GM19240 (cell line): ENCODE results near the gene SRPX2.

Experiments
- DNase-seq: peaks from one replicate; pipeline ENCODE4 v3.0.0; 2011; ENCODE audit warnings: low spot score; ENCODE audit not compliant: insufficient read length

The SRPX2 gene

DNA sequence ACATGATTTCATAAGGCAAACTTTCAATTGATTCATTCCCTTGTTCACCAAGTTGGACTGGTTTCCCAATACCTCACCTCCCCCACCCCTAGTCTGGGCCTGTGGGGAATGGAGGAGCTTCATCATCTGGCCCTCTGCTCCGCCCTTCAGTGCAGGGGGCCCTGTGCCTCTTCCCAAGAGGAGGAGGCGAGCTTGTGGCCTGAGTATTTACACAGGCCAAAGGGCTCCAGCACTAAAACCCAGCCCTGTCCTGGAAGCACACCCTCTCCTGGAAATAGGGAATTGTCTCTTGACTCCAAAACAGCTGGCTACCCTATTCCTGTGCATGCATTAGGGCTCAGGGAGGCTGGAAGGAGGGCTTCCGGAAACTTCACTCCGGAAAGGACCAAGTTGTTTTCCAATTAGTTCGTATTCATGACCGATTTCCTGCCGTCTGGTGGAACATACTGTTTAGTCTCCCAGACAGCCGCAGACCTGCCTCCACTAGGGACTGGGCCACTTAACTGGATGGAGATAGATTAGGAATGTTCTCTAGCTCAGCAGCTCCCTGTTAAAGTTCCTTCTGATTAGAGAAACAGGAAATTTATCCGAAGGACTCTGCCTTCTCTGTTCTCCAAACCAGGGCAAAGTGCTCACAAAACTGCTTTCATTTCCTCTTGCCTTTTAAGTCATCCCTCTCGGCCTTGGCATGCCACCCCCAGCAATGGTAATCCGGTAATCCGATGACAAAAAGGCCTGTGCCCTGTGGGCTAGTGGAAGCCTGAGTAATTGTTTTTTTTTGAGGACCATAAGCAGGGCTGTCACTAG is 5.8 kb downstream of the SRPX2 start:
- DNase-seq, result no peak

DNA sequence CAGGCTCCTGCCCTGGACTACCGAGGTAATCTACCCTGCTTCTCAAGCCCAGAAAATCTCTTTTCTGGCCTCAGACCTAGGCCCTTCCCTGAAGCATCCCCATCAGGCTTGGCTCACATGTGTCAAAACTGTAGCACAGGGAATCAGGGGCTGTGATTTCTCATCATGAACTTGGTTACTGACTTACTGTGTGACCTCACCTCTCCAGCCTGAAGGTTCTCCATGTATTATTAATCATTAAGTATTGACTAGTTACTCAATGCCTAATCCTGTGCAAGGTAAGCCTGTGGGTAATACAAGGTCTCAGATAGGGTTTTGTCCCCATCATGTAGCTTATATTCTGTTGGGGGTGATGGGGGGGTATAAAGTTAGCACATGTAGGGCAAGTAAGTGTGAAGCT is 6.8 kb downstream of the SRPX2 start:
- DNase-seq, result no peak

DNA sequence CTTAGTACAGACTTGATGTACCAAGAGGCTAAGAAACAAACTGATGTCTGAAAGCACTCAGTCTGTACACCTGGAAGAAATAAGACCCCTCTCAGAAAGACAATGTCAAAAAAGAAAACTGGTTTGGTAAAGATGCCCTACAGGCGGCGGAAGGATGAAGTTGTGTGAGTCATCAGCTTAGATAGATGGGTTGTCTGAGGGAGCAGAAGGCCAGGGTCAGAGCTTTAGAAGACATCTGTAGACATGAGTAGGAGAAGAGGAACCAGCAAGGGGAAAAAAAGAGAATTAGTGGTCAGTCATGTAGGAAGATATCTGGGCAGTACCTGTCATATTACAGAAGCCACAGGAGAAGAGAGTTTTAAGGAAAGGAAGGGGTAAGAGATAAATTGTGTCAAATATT is 8.3 kb downstream of the SRPX2 start:
- no peak for DNase-seq

DNA sequence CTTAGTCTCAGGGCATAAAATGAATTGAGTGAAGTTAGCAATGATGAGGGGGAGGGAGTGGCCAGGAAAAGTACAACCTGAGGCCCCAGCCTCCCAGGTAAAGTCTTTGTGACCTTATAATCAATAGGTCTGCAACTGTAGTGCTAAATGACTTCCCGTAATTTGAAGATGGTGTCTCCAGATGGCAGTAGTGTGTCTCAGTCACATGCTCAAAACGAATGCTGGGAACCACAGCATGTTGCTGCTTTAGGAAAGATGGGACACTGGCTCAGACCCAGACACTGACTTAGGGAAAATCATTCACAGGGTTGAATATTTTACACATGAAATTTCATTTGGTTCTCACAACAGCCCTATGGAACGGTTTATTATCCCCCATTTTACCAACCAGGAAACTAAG is 10.3 kb downstream of the SRPX2 start:
- no peak for DNase-seq

DNA sequence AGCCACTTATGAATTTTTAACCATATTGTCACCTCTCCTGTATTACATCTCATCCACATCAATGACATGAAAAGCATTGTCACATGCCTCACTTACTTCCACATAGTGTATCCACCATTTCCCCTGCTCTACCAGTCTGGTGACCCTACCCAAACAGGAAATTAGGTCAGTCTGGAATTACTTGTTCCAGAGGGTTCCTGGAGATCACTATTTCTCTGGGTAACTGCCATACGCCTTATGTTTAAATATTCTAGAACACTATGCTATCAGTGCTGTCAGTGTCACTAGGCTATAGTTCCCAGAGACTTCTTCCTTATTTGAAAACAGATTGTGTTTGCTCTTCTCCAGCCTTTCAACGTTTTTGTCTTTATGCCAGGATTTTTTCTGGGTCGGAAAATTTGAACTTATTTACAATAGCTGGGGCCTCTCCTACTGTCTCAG is 15.0 kb downstream of the SRPX2 start:
- no peak for DNase-seq

DNA sequence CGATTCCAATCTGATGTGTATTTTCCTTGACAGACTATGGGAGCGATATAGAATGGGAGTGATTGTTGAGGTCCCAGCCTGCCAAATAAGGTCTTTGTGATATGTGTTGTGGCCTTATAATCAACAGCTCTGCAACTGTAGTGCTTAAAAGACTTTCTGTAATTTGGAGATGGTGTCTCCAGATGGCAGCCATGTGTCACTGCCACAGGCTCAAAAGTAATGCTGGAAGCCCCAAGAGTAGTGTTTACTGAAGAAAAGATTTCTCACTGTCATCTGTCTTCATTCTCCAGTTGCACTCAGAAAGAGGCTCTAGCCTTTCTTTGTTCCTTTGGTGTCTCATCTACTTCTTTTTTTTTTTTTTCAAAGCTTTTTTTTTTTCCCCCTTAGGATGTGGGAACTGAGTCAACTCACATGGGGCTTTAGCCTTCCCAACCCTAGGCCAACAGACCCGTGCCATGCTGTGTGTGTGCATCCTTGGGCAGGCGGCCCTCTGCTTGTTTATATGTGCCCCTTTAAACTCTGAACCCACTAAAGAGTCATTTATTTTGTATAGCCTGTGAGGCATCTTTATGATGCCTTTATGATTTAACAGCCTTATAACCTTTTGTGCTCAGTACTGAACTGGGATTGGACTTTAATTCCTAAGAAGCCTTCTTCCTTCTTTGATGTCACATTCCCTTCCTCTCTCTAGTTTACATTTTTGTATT is 15.6 kb downstream of the SRPX2 start:
- no peak for DNase-seq

DNA sequence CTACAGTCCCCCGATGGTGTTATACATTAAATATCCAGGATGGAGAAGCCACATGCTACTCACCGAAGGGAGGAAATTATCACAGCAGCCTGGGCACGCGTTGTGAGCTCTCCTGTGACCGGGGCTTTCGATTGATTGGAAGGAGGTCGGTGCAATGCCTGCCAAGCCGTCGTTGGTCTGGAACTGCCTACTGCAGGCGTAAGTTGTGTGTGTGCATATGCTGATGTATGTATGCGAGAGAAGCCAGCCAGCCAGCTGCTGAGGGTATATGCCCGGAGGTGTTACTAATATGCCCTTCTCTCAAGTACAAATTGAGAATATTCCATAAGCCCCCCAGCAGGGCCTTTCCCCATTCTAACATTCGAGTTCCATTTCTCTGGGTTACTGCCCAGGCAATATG is 18.2 kb downstream of the SRPX2 start:
- no peak for DNase-seq

DNA sequence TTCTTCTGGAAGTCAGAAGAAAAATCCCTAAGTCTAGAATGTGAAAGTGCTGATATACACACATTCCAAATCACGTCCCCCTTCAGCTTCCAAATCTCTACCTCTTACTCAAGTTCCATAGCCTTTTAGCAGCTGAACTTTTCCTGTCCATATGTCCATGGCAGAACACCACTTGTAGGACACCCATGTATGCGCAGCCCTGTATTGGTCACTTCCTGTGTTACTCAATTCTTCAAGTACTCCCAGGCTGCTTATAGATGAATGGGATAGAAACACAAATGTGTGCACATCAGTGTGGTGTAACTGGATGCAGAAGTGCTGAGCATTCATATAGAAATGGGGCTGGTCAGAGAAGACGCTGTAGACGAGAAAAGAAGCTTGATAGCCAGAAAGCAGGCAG is 18.8 kb downstream of the SRPX2 start:
- DNase-seq, result no peak

DNA sequence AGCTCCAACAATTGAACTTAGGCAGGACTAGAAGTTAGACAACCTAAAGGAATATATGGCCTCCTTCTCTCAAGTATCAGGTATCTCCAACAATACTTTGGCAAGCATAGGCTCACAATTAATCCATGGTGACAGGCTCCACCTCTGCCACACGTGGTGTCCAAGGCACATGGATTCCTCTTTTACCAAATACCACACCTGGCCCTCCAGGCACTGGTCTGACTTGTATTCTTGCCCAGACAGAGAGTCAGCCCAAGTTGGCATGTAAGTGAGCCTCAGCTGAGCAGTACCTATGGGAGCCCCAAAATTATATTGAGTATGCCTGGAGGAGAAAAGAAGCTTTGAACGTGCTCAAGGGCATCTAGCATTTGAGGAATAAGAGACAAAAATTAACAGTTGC is 19.6 kb downstream of the SRPX2 start:
- no peak for DNase-seq

DNA sequence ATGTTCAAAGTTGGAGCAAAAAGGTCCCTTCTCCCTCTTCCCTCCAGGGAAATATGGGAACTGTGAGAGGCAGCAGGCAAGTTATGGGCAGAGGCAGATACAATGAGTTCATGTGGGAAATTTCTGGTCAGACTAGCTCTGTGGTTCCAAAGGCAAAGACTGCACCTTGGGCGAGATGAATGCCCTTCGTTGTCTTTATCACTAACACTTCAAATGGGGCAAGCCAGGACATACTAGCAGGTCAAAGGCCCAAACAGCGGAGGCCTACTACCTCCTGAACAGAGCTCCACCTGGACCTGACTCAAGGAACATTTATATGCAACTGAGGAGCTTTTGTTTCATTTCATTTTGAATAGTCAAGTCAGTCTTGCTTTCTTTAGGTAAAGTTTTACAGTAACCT is 29.0 kb downstream of the SRPX2 start:
- no peak for DNase-seq

DNA sequence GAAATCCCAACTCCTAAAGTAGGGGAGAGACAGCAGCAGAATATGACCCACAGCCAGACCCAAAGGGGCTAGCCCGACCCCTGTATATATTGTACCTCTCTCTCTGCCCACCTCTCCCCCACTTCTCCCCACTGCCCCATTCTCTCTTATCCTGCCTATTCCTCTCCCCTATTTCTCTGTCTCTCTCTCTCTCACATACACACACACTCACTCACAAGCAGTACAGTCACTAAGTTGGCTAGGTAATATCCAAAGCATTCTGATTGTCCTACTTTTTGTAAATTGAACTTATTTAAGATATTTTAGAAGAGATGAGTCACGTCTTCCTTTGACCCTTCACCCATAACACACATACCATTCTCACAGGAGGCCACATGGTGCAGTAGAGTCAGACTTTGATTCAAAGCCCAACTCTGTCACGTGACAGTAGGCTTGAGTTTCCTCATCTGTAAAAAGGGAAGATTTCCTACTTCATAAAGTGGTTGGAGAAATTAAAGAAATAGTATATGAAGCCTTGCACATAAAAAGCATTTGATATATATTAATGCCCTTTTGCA is 29.5 kb downstream of the SRPX2 start:
- no peak for DNase-seq

DNA sequence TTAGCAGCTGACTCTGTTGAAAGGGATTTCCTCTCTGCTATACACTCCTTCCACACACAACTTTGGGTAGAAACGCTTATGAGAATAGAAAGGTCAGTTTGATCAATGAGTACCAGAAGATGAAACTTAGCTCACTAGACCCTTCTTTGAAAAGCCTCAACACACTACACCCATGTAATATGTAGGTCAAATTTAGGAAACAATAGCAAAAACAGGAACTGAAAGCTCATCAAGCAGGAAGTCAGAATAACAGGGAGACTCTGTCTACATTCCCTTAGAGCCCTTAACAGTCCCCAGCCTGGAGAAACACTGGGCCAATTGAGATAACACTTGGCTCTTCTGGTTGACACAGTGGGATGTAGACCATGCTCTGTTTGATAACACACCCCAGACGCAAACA is 30.7 kb downstream of the SRPX2 start:
- DNase-seq, result no peak

DNA sequence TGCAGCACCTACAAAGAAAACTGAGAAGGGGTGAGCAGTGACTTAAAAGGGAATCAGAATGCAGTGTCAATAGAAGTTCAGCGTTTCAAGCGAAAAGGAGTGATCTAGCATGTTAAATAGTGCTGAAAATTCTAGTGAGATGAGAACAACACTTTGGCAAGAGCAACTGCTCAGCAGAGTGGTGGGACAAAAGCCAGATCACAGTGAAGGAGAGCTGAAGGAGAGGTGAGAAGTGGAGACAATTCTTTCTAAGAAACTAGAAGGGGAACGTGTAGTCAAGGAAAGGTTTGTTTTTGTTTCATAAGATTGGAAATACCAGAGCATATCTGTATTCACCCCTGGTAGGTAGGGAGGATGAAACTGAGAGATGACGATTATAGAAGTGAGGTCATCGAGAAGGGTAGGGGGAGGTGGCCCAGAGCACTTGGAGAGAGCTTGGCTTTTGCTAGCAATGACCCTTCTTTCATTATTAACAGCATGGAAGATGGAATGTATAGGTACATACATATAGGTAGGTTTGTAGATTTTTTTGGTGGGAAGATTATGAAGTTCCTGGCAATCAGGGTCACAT is 33.7 kb downstream of the SRPX2 start:
- no peak for DNase-seq

DNA sequence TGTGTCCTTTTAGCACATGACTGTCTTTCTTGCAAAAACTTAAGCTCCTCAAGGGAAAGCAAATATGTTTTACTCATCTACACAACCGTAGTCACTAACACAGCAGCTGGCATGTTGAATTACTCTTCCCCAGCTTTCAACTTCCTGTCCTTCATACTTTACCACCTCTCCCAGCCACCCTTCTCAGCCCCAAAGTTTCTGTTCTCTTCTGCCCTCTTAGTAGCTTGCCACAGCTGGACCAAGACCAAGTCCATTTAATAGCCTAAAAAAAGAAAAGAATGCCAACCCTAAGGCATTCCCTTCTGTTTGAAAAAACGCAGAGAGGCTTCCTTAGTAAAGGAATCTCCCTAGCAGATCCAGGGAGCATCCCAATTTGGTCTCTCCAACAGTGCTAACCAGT is 36.8 kb downstream of the SRPX2 start:
- no peak for DNase-seq

DNA sequence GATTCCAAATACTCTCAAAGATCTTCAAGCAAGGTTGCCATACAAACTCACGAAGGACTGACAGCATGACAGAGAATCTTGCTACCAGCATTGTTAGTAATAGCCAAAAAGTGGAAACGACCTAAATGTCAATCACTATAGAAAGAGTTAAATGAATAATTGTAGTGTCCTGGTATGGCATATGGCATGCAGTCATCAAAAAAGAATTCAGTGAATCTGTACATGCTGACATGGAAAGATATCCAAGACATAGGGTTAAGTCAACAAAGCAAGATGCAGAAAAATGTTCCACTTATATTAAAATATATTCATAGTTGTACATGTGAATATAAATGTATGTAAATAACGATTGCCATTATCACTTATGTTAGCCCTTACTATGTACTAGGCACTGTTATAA is 37.6 kb downstream of the SRPX2 start:
- no peak for DNase-seq

DNA sequence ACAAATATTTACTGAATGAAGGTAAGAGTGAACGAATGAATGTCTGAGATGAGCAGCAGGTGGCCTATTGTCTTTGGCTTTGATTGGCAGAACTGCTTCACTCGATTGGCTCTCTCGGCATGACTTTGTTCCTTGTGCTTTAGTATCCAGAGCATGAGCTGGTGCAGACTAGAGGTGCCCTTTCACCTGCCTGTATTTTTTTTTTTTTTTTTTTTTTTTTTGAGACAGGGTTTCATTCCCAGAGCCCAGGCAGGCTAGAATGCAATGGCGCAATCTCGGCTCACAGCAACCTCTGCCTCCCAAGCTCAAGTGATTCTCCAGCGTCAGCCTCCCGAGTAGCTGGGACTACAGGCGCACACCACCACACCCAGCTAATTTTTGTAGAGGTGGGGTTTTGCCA is 38.9 kb downstream of the SRPX2 start:
- DNase-seq, result no peak

DNA sequence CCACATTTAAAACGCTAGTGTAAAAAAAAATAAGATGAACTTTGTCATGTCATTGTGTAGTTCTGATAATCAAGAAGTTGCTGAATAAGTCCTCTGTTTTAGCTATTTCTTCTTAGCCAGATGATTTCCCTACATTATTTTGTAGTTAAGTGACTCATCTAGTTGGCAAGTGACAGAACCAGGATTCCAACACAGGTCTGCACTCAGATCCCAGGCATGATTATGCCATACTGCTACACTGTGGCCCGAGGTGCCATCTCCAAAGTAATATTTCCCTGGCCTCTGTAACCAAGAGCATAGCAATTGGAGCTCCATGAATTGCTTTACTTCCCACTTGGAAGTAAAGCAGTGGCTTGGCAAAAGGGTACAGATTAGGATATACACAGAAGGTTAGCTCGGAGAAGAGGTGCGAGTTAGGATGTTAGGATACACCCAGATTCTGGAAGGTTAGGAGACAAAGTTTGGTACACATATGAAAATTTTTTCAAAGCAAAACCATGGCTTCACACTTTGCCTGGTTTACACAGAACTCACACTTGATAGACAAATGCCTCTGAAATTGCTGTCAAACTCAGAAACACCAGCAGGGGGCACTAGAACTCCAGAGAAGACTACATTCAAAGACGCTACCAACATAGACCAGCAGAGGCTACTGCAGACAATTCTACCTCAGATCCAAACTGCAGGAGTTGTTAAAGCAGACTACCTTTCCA is 41.4 kb downstream of the SRPX2 start:
- peak; percentile 32 for DNase-seq

DNA sequence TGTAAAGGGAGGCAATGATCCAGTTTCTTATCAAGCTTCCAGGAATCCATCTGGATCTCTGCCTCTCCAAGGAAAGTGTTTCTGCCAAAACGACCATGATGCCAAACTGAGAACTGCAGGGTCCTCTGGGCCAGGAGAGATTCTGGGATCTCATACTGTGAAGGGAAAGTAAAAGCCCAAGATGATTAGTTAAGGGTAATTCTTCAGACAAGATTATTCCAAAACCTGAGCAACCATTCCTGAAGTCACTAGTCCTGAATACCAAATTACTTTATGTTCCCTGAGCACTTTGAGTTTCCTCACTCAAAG is 42.0 kb downstream of the SRPX2 start:
- DNase-seq, result no peak

DNA sequence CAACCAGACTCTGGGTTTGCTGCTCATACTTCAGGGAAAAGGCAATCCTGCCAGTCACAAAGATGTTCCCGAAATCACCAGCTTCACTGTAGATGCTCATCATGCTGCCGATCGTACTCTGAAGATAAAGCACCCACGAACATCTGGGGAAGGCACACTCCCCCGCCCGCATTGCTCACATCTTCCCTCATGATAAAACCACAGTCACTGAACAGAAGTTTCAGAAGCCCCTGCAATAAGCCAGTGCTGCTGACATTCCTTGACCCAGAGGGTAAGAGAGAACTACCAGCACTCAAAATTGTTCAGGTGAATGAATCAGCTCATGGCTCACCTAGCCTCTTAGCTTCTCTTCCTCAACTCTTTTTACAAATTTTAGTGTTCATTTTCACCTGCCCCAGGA is 43.1 kb downstream of the SRPX2 start:
- DNase-seq, result no peak

DNA sequence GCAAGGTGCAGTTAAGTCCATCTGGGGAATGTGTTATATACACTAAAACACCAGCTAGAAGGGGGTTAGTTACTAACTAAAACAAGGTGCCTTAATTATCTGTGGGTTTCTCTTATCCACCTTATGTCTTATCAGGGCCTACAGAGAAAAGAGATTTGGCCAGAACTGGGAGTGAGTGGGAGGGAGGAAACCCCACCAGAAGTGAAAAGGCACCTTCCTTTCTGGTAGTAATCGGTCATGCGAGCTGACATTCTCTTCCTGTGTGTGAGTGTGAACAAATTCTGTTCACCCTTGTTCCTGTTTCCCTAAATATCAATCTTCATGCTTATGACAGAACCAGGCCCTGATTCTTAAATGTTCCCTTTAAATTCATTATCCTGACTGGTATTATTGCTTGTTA is 43.5 kb downstream of the SRPX2 start:
- no peak for DNase-seq

DNA sequence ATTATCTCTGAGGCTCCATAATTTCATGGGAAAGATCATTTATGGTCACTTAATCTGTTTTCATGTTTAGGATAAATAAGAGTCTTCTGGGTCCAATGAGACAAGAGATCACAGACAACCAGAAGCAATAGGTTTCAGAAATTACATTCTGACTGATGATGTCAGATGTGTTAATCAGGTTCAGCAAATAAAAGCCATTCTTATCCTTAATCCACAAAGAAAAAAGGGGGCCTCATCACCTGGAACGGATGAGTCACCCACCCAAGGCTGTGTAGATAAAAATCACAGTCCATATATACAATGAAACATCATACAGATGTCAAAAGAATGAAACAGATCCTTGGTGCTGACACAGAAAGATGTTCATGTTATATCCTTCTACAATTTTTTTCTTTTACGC is 51.3 kb downstream of the SRPX2 start:
- no peak for DNase-seq

DNA sequence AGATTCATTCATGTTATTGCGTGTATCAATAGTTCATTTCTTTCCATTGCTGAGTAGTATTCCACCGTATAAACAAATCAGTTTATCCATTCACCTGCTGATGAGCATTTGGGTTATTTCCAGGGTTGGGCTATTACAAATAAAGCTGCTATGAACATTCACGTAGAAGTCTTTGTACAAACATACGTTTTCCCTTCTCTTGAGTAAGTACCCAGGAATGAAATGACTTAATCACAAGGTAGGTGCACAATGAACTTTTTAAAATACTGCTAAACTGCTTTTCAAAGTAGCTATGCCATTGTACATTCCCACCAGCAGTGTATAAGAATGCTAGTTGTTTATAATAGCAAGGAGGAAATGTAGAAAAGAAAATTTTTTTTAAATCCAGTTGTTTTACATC is 52.0 kb downstream of the SRPX2 start:
- DNase-seq, result no peak
